UCSD-AML1 (cell line): ENCODE results near the gene TAF11L6.
"Not testable (repeated sequence)": the region's sequence is repeated elsewhere in the genome, so short reads cannot be mapped to it uniquely, and the experiment has no call there.

Source experiments
- DNase-seq: peaks from one replicate; lab custom pipeline; 2025; ENCODE audit not compliant: unreplicated experiment; lab: John Stamatoyannopoulos, UW

Gene TAF11L6

GRCh38 chr5:17528369-17528768, at the start of gene TAF11L6:
TAF11L6 (plus strand) TSS chr5:17528669.
- DNase-seq, result not testable (repeated sequence)

- DNase-seq, result no peak
Measured at GRCh38 chr5:17481378-17481777, 47.1 kb upstream of the TAF11L6 start.

GRCh38 chr5:17482790-17483189, 45.7 kb upstream of the TAF11L6 start:
- no peak for DNase-seq

- not testable (repeated sequence) for DNase-seq
Measured at GRCh38 chr5:17486464-17487173, 41.9 kb upstream of the TAF11L6 start.

- DNase-seq, result no peak
Measured at GRCh38 chr5:17487174-17487512, 41.3 kb upstream of the TAF11L6 start.

GRCh38 chr5:17491257-17491656, 37.2 kb upstream of the TAF11L6 start:
- not testable (repeated sequence) for DNase-seq

GRCh38 chr5:17492770-17493169, 35.7 kb upstream of the TAF11L6 start:
- no peak for DNase-seq

GRCh38 chr5:17497446-17497845, 31.0 kb upstream of the TAF11L6 start:
- DNase-seq, result no peak

GRCh38 chr5:17497931-17498330, 30.5 kb upstream of the TAF11L6 start, which contains the start of gene TAF11L2:
TAF11L2 (plus strand) TSS chr5:17498231.
- DNase-seq, result not testable (repeated sequence)

- DNase-seq, result no peak
Measured at GRCh38 chr5:17511775-17512325, 16.6 kb upstream of the TAF11L6 start.

GRCh38 chr5:17517526-17517925, 10.9 kb upstream of the TAF11L6 start:
- DNase-seq, result not testable (repeated sequence)

- DNase-seq, result not testable (repeated sequence)
Measured at GRCh38 chr5:17518067-17518466, 10.4 kb upstream of the TAF11L6 start, which contains the start of gene TAF11L3. TAF11L3 (plus strand) TSS chr5:17518367.

- not testable (repeated sequence) for DNase-seq
Measured at GRCh38 chr5:17519508-17519907, 9.0 kb upstream of the TAF11L6 start.

- not testable (repeated sequence) for DNase-seq
Measured at GRCh38 chr5:17521501-17521900, 7.0 kb upstream of the TAF11L6 start, which contains the start of gene TAF11L4. TAF11L4 (plus strand) TSS chr5:17521801.

- not testable (repeated sequence) for DNase-seq
Measured at GRCh38 chr5:17524935-17525334, 3.5 kb upstream of the TAF11L6 start, which contains the start of gene TAF11L5. TAF11L5 (plus strand) TSS chr5:17525235.

GRCh38 chr5:17526504-17526903, 2.0 kb upstream of the TAF11L6 start:
- not testable (repeated sequence) for DNase-seq
